Endothelial cell of umbilical vein (primary cell): ENCODE measurements around the gene UBE2F. TPM values are rescaled to one million over a fixed set of nuclear protein-coding genes. Genes with fewer than 3 reads are reported as not detected.

ENCODE experiments used
- BruUV-seq: library from RNA; stranded (reverse); fragments of 400-500 nt; replicated peaks from 2 replicates; lab custom pipeline; 2021; lab: Mats Ljungman, UMichigan
- CTCF ChIA-PET: fragments of 300-600, 350-600 bp; sonication (Branson Sonifier 250); formaldehyde crosslinking; loops from one replicate; lab custom pipeline; 2021; ENCODE audit warnings: antibody characterized with exemption, inconsistent platforms; lab: Charles Lee
- POLR2A ChIA-PET: fragments of 300-600, 350-600 bp; sonication (Branson Sonifier 250); formaldehyde crosslinking; loops from one replicate; lab custom pipeline; 2021; ENCODE audit warnings: antibody characterized with exemption, inconsistent platforms; lab: Charles Lee
- DNase-seq: peaks from one replicate; pipeline ENCODE4 v3.0.0-alpha.2; 2011; ENCODE audit warnings: low read depth, low spot score
- FAIRE-seq: peaks from 2 replicates; lab custom pipeline; 2011; peaks lifted over from hg19 to GRCh38; lab: Jason Lieb, UNC
- H2AFZ ChIP-seq: 2 replicates; pipeline ENCODE4 v1.6.0; 2012; ENCODE audit warnings: low read depth, low read length, control low read depth, inconsistent platforms
- H3K27ac ChIP-seq: 2 replicates; pipeline ENCODE4 v1.5.1; 2011; ENCODE audit warnings: low read depth, mild to moderate bottlenecking, control low read depth, low read length, moderate library complexity; ENCODE audit not compliant: insufficient read depth
- H3K27me3 ChIP-seq, 2 experiments: 2 replicates each; pipeline versions ENCODE4 v1.6.0 to v1.6.1; 2011; ENCODE audit warnings: low read length in 2 of 2, mixed read lengths in 1 of 2; ENCODE audit not compliant: control insufficient read depth in 2 of 2, insufficient read depth in 2 of 2
- H3K36me3 ChIP-seq, 2 experiments: 2 replicates in 1 of 2; 3 replicates in 1 of 2; pipeline ENCODE4 v1.5.1; 2011; ENCODE audit warnings: low read length in 2 of 2, mild to moderate bottlenecking in 1 of 2, moderate library complexity in 1 of 2; ENCODE audit not compliant: control insufficient read depth in 2 of 2, insufficient read depth in 2 of 2; ENCODE audit errors: extremely low read depth in 1 of 2
- H3K4me1 ChIP-seq: 3 replicates; pipeline ENCODE4 v1.5.1; 2011; ENCODE audit warnings: mild to moderate bottlenecking, low read length; ENCODE audit not compliant: control insufficient read depth, insufficient read depth; ENCODE audit errors: extremely low read depth
- H3K4me2 ChIP-seq: 2 replicates; pipeline ENCODE4 v1.6.1; 2011; ENCODE audit warnings: low read length, control low read depth, mixed read lengths; ENCODE audit not compliant: insufficient read depth
- H3K4me3 ChIP-seq, 3 experiments: fragments of 200-600 bp in 1 of 3; sonication (generic), shearing (Covaris generic) in 1 of 3; replicated peaks in 1 of 3; 2 replicates each; pipeline ENCODE4 v1.5.1; 2011 to 2016; ENCODE audit warnings: control low read depth in 3 of 3, low read length in 3 of 3, mild to moderate bottlenecking in 2 of 3, inconsistent platforms in 1 of 3, low read depth in 1 of 3, moderate library complexity in 1 of 3; ENCODE audit not compliant: insufficient read depth in 1 of 3
- H3K79me2 ChIP-seq: 2 replicates; pipeline ENCODE4 v1.6.0; 2012; ENCODE audit warnings: low read length, inconsistent platforms; ENCODE audit not compliant: control insufficient read depth, insufficient read depth
- H3K9ac ChIP-seq: replicated peaks from 2 replicates; pipeline ENCODE3; 2011; ENCODE audit warnings: low read length, control low read depth; ENCODE audit not compliant: insufficient read depth; ENCODE audit errors: extremely low read depth
- H3K9me1 ChIP-seq: replicated peaks from 3 replicates; pipeline ENCODE4 v1.6.0; 2011; ENCODE audit warnings: mild to moderate bottlenecking, low read length; ENCODE audit not compliant: control insufficient read depth, insufficient read depth; ENCODE audit errors: extremely low read depth
- H3K9me3 ChIP-seq: replicated peaks from 2 replicates; pipeline ENCODE4 v1.5.1; 2012; ENCODE audit warnings: low read length, inconsistent platforms; ENCODE audit not compliant: control insufficient read depth, insufficient read depth
- H4K20me1 ChIP-seq: replicated peaks from 2 replicates; pipeline ENCODE3; 2011; ENCODE audit warnings: mild to moderate bottlenecking, low read length; ENCODE audit not compliant: control insufficient read depth, insufficient read depth; ENCODE audit errors: extremely low read depth
- EZH2 ChIP-seq: IDR thresholded peaks from 2 replicates; pipeline ENCODE4 v1.6.1; 2012; ENCODE audit warnings: borderline replicate concordance, low read depth, mild to moderate bottlenecking, moderate library complexity, low read length, inconsistent platforms; ENCODE audit not compliant: severe bottlenecking
- FOS ChIP-seq: IDR thresholded peaks from 2 replicates; pipeline ENCODE4 v1.6.1; 2011; ENCODE audit warnings: mild to moderate bottlenecking, low read length, moderate library complexity, borderline replicate concordance; ENCODE audit not compliant: insufficient read depth
- GATA2 ChIP-seq: IDR thresholded peaks from 2 replicates; pipeline ENCODE4 v1.7.0; 2011; ENCODE audit warnings: low read depth, mild to moderate bottlenecking, moderate library complexity, mixed read lengths, low read length; ENCODE audit not compliant: insufficient read length, insufficient read depth
- JUN ChIP-seq: IDR thresholded peaks from 2 replicates; pipeline ENCODE4 v1.6.1; 2011; ENCODE audit warnings: borderline replicate concordance, low read depth; ENCODE audit not compliant: insufficient read length, insufficient read depth
- MYC ChIP-seq: IDR thresholded peaks from one replicate; pipeline ENCODE4 v1.6.1; 2011; ENCODE audit warnings: mild to moderate bottlenecking, low read depth, low read length
- POLR2A ChIP-seq: IDR thresholded peaks from 2 replicates; pipeline ENCODE4 v1.6.1; 2012; ENCODE audit warnings: low read depth, mild to moderate bottlenecking, control low read depth, low read length
- POLR2AphosphoS5 ChIP-seq: IDR thresholded peaks from 2 replicates; pipeline ENCODE4 v1.6.1; 2012; ENCODE audit warnings: low read depth, mild to moderate bottlenecking, control low read depth, low read length, moderate library complexity; ENCODE audit not compliant: insufficient read depth
- dilution Hi-C: fragments of 300-500 bp; cut with MboI; formaldehyde crosslinking; loops from one replicate; pipeline ENCODE4 v1.15.0; 2019; ENCODE audit warnings: low sequenced_read_pairs; ENCODE audit not compliant: extremely low pct_ligation_motif_present
- intact Hi-C: fragments of 100-400 bp; cut with micrococcal nuclease; formaldehyde crosslinking; loops from one replicate; pipeline ENCODE4 v1.10.0; 2022
- polyA plus RNA-seq, 4 experiments: library from polyadenylated mRNA; depleted of rRNA in 3 of 4; stranded (reverse) in 3 of 4; unstranded in 1 of 4; fragments of >200 nt; gene quantifications; 2 replicates each; pipeline versions ENCODE4 v1.2.1 to v1.2.3, GENCODE V29; 2011 to 2012; ENCODE audit warnings: missing spikeins in 1 of 4
- total RNA-seq: library from RNA; stranded (reverse); gene quantifications from 2 replicates; pipeline ENCODE4 v1.2.3, GENCODE V29; 2021
- TF ChIP-seq, protein P1 (sequence below): IDR thresholded peaks from 2 replicates; pipeline ENCODE4 v1.6.1; 2011; ENCODE audit not compliant: insufficient read depth, insufficient read length
- TF ChIP-seq, protein P2 (sequence below), 2 donors: IDR thresholded peaks; 1 replicate in 1 of 2; 2 replicates in 1 of 2; pipeline ENCODE4 v1.5.1; 2011; ENCODE audit warnings: low read length in 2 of 2, mild to moderate bottlenecking in 2 of 2, moderate library complexity in 2 of 2, control low read depth in 1 of 2, inconsistent platforms in 1 of 2, low read depth in 1 of 2; ENCODE audit not compliant: insufficient read depth in 1 of 2; ENCODE audit errors: extremely low read depth in 1 of 2

Gene UBE2F
- total and polyA plus RNA-seq, 2 donors (not counting 3 experiments of a cell fraction or from before 2014, with no cell fraction given): 42.3 to 45.6 TPM

DNA sequence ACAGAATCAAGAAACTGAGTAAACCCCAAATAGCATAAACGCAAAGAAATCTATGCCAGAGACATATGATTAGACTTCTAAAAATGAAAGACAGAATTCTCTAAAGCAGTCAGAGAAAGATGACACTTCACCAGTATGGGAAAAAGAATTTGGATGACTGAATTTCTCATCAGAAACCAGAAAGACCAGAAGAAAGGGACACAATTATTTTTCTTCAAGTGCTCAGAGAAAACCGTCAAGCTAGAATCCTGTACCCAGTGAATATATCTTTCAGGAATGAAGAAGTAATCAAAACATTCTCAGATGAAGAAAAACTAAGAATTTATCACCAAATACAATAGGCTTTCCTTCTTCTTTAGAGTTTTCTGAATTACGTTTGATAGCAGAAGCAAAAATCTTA, 119.1 kb downstream of the UBE2F start:
- POLR2A ChIA-PET: no interaction called here
- dilution Hi-C loops (no loop called here), intact Hi-C loops (no loop called here)
- H3K4me2 ChIP-seq: no peak overlapping the region
- no peak for FAIRE-seq
- TF ChIP-seq EZH2 (no peak), GATA2 (no peak), JUN (no peak), POLR2AphosphoS5 (no peak), POLR2A (no peak), MYC (no peak), FOS (no peak)
- TF ChIP-seq, protein P1, sequence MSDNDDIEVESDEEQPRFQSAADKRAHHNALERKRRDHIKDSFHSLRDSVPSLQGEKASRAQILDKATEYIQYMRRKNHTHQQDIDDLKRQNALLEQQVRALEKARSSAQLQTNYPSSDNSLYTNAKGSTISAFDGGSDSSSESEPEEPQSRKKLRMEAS: no peak
- TF ChIP-seq, protein P2, sequence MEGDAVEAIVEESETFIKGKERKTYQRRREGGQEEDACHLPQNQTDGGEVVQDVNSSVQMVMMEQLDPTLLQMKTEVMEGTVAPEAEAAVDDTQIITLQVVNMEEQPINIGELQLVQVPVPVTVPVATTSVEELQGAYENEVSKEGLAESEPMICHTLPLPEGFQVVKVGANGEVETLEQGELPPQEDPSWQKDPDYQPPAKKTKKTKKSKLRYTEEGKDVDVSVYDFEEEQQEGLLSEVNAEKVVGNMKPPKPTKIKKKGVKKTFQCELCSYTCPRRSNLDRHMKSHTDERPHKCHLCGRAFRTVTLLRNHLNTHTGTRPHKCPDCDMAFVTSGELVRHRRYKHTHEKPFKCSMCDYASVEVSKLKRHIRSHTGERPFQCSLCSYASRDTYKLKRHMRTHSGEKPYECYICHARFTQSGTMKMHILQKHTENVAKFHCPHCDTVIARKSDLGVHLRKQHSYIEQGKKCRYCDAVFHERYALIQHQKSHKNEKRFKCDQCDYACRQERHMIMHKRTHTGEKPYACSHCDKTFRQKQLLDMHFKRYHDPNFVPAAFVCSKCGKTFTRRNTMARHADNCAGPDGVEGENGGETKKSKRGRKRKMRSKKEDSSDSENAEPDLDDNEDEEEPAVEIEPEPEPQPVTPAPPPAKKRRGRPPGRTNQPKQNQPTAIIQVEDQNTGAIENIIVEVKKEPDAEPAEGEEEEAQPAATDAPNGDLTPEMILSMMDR (IDR thresholded peaks at IDR 0.05; ENCODE audit: extremely low read depth in 1 of 2, insufficient read depth in 1 of 2, low read depth in 1 of 2, low read length in 2 of 2): no peak
- no peak for DNase-seq
- no peak overlapping the region for H3K27ac ChIP-seq
- CTCF ChIA-PET: no interaction called here
- H4K20me1 ChIP-seq: no peaks in the 10 kb centered on the region
- H3K9me1 ChIP-seq: no peaks in the 10 kb centered on the region
- no peak overlapping the region for H3K9ac ChIP-seq
- H3K27me3 ChIP-seq: no peaks in the 10 kb centered on the region
- H3K4me3 ChIP-seq: no peak overlapping the region
- no peaks in the 10 kb centered on the region for H3K9me3 ChIP-seq
- H2AFZ ChIP-seq: no peak overlapping the region
- no TSS peak for BruUV-seq
- H3K36me3 ChIP-seq: peaks cover 0 to 18% of the 10 kb centered on the region in 2 experiments
- H3K4me1 ChIP-seq: no peaks in the 10 kb centered on the region
- H3K79me2 ChIP-seq: no peaks in the 10 kb centered on the region
